Measurements from ENCODE around the gene AUTS2.

DNA sequence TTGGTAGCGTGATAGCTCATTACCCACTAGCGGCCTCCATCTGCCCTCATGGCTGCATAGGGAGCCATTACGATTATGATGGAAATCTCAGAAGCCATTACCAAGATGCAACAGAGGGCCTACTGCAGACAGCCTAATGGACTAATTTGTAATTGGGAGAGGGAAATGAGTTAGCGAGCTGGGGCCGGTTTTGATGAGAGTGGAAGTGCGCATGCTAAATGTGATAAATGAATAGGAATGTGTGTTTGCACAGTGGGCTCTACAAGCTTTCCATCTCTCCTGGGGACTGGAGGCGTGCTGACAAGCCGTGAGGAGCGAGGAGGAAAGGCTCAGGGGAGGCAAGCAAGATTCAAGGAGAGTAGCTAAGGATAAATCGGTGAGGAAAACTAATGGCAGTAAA, 889.2 kb downstream of the AUTS2 start:
- TF ChIP-seq, protein P1, sequence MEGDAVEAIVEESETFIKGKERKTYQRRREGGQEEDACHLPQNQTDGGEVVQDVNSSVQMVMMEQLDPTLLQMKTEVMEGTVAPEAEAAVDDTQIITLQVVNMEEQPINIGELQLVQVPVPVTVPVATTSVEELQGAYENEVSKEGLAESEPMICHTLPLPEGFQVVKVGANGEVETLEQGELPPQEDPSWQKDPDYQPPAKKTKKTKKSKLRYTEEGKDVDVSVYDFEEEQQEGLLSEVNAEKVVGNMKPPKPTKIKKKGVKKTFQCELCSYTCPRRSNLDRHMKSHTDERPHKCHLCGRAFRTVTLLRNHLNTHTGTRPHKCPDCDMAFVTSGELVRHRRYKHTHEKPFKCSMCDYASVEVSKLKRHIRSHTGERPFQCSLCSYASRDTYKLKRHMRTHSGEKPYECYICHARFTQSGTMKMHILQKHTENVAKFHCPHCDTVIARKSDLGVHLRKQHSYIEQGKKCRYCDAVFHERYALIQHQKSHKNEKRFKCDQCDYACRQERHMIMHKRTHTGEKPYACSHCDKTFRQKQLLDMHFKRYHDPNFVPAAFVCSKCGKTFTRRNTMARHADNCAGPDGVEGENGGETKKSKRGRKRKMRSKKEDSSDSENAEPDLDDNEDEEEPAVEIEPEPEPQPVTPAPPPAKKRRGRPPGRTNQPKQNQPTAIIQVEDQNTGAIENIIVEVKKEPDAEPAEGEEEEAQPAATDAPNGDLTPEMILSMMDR (IDR thresholded peaks at IDR 0.05 in 8 of 11, conservative IDR thresholded peaks at IDR 0.05 in 3 of 11) = no peak
- TF ChIP-seq POLR2A (IDR thresholded peaks at IDR 0.05) (no peak), POLR2AphosphoS5 (IDR thresholded peaks at IDR 0.05) (no peak)

All from spleen (tissue), 7 donors.